22Rv1 (cell line): ENCODE data around the gene MEGF11.

Source experiments
- ZFX ChIP-seq: fragments of 450-650 bp; IDR thresholded peaks from 2 replicates; pipeline ENCODE4 v1.6.1; 2017; ENCODE audit warnings: antibody characterized with exemption, borderline replicate concordance
- TF ChIP-seq, protein P1 (sequence below): fragments of 450-650 bp; IDR thresholded peaks from 2 replicates; pipeline ENCODE4 v1.5.1; 2017; ENCODE audit warnings: mild to moderate bottlenecking

DNA sequence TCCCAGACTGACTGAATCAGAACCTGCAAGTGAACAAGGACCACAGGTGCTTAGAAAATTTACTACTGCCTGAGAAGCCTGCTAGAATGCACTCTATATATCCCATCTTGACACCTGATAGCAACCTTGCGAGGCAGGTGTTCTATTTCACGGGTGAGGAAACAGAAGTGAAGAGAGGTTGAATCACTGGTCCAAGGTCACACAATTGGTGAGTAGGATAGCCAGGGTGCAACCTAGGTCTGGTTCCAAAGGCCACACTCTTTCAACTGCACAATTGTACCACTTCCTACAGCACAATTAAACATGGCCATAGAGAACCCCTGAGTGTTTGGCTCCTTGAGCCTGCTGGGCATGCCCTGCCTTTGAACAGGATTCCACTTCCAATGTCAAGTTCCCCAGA lies 297.2 kb downstream of the MEGF11 start:
- TF ChIP-seq, protein P1, sequence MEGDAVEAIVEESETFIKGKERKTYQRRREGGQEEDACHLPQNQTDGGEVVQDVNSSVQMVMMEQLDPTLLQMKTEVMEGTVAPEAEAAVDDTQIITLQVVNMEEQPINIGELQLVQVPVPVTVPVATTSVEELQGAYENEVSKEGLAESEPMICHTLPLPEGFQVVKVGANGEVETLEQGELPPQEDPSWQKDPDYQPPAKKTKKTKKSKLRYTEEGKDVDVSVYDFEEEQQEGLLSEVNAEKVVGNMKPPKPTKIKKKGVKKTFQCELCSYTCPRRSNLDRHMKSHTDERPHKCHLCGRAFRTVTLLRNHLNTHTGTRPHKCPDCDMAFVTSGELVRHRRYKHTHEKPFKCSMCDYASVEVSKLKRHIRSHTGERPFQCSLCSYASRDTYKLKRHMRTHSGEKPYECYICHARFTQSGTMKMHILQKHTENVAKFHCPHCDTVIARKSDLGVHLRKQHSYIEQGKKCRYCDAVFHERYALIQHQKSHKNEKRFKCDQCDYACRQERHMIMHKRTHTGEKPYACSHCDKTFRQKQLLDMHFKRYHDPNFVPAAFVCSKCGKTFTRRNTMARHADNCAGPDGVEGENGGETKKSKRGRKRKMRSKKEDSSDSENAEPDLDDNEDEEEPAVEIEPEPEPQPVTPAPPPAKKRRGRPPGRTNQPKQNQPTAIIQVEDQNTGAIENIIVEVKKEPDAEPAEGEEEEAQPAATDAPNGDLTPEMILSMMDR = no peak
- no peak for TF ChIP-seq ZFX
